GM18858 (cell line): Measurements from ENCODE around the gene CFAP157.
"Not testable (repeated sequence)": the region's sequence is repeated elsewhere in the genome, so short reads cannot be mapped to it uniquely, and the experiment has no call there.

ENCODE experiments used
- ATAC-seq: cut with Tn5 transposase; IDR thresholded peaks from one replicate; pipeline ENCODE4 v1.9.1; 2021; ENCODE audit not compliant: unreplicated experiment

The CFAP157 gene

DNA sequence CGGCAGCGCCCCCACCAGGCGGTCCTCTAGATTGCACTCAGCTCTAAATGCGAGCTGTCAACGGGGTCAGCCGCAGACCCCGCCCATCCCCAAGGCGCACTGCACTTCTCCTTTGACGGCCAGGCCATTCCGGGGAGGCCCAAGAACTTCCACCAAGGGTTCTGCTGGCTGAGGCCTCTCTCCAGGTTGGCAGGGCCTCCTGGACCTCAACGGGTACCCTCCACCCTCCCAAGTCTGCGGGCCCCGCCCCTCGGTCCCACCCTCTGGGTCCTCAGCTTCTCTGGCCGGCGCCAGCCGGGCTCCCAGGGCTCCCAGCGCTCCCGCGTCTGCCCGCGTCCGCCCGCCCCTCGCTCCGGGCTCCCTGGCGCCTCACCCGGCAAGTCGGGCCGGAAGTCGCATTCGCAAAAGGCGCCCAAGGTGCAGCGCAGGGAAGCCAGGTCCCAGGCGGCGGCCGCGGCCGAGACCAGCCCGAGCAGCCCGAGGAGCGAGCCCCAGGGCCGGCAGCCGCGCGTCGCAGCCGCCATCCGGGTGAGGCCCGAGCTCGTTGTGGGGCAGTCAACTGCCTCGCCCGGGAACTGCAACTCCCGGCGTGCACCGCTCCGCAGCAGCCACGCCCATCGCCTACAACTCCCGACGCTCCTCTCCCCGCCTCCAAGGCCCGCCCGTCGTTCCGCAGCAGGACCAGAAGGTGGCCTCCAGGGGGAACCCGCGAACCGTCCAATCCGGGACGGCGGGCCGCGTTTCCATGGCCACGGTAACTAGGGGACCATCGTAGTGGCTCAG is 28.1 kb downstream of the CFAP157 start, which contains the start of gene TOR2A:
TOR2A (minus strand) TSS at position 548 of the 783 bp plus-strand sequence; CDS start at position 524, 24 bp downstream.
- ATAC-seq = peak; percentile 65

DNA sequence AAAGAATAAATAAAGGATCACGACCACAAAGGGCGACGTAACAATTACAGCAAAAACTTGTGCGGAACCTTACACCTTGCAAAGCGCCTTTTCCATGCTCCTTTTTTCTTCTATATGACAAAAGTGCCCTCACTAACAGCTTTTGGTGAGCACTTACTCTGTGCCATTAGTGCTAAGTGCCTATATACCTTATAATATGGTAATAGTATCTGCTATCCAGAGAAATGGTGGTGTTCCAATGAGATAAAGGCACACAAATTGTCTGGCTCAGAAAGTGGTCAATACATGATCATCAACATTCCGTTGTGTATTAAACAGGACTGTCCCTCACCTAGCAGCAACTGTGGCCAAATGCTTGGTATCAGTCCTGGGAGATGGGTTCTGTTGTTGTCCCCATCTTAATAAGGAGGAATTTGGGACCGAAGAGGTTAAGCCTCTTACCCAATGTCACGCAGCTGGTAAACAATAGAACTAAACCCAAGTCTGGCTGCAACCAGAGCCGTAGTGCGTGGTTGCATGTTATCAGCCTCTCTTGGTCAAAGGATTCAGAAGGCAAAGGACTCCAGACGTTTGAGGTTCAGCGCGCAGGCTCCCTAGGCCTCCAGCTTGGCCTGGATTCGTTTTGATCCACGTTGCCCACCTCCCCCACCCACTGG is 28.9 kb downstream of the CFAP157 start:
- no peak for ATAC-seq

DNA sequence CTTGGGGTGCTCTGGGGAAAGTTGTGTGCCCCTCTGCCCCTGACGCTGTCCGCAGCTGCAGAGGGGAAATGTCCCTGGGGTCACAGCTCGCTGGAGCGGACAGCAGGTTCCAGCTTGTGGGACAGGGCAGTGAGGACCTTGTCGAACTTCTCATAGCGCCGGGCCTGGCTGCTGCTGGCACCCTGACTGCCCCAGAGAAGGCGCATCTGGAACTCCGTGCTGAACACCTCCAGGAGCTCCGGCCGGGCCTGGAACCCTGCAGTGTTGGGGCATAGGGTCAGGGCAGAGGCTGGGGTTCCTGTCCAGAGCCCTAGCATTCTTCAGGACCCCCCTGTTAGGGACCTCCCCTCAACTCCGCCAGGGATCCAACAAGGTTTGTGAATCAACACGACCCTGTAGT is 31.9 kb downstream of the CFAP157 start:
- no peak for ATAC-seq

DNA sequence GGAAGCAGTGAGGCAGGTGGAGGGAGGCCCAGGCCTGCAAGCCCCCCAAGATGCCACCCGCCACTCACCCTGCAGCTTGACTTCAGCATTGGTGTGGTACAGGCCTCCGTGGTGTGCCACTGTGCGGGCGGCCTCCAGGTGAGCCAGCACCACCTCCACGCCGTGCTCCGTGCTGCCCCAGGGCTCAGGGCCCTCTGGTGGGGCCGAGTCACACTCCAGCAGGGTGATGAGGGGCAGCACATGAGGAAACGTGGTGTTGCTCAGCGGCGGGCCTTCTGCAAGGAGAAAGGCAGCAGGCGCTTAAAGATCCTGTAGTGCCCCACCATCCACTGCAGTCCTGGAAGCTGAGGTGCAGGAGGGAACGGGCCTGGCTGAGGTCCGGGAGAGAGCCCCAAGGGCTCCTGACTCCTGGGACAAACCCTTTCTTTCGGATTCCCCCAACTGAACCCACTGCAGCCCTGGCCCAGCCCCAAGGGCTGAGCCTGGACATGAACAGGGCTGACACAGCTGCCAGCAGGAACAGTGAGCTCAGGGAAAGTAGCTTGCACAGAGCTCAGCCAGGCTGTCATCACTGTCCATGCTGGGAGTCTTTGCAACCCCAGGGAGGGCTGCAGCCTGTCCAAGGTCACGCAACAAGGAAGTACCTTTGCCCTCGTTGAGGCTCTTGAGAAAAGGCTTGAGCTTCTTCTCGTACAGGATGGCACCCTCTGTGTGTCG is 33.0 kb downstream of the CFAP157 start:
- ATAC-seq = no peak

DNA sequence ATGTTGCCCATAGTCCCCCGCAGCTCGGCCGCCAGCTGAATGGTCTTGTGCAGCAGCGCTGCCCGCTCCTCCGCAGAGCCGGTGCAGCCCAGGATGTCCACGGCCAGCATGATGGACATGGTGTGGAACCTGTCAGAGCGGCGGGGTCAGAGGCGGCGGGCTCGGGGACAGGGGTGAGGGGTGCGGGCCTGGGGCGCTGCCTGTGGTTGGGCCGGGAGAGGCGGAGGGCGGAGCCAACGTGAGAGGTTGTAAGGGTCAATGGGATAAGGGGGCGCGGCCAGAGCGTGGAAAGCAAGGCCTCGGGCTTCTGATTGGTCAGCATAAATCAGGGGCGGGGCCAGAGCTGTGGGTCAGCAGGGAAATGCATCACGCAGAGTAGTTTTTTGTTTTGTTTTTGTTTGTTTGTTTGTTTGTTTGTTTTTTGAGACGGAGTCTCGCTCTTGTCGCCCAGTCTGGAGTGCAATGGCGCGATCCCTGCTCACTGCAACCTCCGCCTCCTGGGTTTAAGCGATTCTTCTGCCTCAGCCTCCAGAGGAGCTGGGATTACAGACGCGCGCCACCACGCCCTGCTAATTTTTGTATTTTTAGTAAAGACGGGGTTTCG is 35.1 kb downstream of the CFAP157 start:
- ATAC-seq = no peak

DNA sequence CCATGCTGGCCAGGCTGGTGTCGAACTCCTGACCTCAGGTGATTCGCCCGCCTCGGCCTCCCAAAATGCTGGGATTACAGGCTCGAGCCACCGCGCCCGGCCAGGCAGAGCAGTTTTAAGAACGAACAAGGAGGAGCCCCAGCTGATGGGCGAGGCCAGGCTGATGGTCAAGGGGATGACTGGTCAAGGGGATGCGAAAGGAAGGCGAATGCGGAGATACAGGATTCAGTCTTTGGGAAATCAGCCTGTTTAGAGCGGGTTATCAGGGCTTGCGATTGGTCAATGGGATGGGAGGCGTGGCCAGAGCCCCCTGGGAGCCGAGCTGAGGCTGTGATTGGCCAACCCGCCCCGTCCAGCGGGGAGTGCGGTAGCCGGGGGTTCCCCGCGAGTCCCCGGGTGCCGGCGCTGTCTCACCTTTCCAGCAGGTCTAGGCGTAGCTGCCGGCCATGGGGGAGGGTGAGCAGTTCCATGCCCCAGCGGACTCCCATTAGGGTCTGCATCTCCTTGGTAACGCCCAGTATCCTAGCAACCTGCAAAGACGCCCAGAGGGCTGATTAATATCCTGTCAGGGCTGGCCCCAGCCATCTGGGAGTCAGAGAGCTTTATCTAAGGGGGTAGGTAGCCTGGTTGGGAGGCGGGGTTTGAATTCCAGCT is 35.8 kb downstream of the CFAP157 start:
- no peak for ATAC-seq

DNA sequence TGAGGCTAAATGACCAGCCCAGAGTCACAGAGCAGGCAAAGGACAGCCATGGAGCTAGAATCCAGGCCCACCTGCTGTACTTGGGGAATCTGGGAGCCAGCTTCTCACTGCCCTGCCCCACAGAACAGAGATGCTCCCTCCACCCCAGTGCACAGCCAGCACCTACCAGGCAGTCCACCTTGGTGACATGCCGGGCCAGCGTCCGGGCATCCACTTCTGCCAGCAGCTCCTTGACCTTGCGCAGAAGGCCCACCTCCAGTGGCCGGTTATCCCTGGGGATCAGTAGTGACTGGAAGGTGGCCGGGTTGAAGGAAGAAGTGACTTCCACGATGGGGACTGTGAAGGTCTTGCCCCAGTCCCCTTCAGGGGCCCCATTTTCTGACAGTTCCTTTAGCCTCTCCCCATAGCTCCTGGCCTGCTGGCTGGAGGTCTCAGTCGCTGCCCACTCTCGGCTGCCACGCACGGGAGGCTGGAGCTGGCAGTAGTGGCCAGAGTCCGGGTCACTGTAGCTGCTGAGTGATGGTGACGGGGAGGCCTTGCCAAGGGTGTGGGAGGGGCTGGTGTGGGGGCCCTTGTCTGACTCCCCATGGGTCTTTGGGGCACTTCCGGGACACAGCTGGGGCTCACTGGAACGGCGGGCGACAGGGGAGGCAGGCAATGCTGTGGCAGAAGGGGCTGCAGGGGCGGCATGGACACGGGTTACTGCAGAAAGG is 37.8 kb downstream of the CFAP157 start:
- no peak for ATAC-seq

DNA sequence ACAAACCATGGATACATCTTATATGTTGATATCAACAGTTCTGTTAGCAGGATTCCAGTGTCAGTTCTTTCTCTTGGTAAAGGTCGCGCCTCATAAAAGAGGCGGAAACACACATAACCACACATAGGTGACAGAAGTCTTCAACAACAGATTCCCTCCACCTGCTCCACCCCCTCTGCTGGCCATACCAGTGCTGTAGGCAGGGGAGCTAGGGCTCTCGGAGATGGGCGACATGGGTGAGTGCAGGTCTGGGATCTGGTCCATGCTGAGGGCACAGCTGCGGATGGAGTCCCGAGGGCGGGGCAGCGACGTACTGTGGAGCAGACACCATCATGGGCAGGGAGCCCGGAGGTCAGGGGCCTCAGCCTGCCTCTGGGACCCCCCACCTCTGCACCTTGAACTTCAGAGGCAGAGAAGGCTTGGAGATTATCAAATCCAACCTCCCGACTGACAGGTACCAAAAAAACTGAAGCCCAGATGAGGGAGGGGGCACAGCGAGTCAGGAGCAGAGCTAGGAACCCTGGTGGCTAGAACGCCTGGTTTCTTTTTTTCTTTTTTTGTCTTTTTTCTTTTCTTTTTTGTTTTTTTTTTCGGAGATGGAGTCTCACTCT is 40.3 kb downstream of the CFAP157 start:
- ATAC-seq = no peak

DNA sequence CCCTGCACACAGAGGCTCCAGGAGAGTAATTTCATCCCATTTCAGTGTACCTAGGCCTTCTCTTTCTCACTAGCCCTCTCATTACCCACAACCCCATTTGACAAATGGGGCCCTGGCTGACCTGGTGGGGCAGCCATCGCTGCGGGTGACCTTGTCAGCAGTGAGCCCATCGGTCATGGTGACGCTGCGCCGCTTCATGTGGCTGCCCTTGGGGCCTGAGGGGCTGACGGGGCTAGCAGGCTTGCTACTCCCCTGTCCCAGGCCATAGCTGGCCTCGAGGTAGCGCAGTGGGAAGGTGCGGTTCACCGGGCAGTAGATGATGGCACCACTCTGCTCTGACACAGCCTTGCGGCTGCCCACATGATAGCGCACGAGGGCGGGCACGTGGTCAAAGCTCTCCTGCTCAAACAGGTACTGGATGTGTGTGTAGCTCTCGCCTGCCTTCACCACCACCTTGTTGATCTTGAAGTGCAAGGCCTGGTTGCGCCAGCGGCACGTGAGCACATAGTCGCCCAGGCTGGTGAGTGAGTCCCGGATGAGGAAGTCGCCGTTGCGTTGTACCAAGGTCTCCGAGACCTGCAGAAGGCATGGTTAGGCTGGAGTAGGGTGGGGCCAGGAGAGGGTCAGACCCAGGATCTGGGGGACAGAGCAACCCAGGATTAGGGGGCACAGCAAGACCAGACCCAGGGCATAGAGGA is 42.5 kb downstream of the CFAP157 start:
- no peak for ATAC-seq

DNA sequence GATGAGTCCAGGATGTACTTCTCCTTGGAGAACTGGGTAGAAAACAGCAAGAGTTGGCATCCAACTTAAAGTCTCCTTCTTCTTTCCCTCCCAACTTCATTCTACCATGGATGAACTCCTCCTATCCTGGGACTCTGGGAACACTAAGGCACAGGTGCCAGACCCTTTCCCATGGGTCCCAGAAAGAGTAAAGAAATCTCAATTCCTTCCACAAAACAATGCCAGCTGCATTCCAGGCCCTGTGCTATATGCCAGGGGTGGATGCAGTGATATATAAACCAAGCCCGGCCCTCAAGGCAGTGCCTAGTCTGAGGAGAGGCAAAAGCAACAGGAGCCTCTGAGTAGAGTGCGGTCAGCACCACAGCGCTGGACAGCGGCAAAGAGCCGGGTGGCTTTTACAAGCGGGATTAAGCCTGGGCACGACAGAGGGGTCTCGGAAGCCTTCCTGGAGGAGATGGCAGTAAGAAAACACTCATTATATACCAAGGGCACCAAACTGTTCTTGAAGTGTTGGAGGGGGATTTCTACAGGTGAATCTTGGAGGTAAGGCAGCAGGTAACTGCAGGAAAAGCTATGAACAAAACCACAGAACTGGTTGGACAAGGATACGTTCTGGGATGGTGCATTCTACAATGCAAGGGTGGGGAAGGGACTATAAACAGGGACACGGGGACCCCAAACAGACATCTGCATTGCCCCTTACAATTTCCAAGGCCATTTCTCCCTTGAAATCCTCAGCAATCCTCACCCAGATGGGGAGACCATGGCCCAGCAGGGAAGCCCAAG is 44.7 kb downstream of the CFAP157 start:
- no peak for ATAC-seq

DNA sequence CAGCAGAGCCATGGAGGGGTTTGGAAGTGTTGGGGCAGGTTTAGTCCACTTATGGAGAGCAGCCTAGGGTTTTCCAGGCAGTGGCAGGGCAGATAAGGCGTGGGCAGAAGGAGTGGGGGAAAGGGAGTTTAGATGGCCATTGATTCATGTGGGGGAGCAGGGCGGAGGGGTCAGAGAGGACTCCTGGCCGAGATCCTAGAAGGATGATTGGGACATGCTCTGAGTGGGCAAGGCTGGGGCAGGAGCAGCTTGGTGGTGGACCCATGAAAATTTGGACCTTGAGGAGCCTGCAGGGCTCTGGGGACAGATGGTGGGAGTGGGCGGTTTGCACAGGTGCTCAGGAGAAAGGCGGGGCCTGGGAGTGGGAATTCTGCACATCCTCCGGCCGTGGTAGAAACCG is 46.4 kb downstream of the CFAP157 start:
- no peak for ATAC-seq

DNA sequence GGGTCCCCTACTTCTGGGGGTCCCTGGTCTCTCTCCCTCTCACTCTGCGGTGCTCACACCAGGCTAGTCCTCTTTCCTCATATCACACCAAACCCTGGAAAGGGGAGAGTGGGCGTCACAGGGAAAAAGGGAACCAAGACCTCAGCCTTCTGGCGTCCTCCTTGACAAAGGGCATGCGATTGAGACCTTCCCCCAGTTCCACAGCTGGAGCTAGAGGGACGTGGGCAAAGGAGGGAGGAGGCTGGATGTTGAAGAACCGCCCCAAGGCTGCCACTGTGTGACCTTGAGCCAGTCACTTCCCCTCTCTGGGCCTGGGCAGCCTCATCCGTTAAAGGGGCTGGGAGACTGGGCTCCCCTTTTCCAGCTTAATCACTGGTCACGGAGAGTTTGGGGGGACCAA is 46.8 kb downstream of the CFAP157 start:
- no peak for ATAC-seq

DNA sequence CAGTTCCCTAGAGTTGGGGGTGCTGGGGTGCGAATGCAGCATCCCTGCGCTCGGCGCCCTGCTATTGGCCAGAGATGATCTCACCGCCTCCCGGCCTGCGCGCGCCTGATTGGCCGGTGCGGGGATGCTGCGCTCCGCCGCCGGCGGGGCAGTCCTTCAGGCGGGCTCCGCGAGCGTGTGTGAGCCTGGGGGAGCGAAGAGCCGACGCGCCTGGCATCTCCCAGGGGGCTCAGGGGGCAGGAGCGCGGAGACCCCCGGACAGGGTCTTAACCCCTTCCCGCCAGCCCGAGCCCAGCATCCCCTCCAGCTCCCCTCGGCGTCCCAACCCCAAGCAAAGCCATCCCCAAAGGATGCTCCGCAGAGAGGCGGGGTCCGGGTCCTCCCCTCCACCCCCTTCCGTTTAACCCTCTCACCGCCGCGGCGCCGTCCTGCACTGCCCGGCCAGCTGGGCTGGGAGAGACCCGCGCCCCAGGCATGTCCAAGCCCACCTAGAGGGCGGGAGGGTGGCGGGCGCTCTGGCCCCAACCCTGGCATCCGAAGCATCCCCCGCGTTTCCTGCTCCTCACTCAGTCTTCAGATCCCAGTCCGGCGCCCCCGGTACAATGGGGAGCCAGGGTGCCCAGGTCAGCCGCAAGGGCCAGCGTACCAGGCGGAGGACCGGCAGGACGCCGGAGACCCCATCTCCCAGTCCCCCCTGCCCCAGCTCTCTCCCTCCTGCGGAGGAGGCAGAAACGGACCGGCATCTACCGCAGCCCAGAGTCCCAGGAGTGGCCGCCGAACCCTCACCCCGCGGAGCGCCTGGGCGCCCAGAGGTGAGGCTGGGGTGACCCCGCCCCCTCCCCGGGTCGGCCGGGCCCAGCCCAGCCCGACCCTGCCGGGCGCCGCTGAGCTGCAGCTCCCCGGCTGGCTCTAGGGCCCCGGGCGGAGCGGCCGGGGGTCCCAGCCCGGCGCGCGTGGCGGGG is 47.6 kb downstream of the CFAP157 start:
- ATAC-seq = no peak

DNA sequence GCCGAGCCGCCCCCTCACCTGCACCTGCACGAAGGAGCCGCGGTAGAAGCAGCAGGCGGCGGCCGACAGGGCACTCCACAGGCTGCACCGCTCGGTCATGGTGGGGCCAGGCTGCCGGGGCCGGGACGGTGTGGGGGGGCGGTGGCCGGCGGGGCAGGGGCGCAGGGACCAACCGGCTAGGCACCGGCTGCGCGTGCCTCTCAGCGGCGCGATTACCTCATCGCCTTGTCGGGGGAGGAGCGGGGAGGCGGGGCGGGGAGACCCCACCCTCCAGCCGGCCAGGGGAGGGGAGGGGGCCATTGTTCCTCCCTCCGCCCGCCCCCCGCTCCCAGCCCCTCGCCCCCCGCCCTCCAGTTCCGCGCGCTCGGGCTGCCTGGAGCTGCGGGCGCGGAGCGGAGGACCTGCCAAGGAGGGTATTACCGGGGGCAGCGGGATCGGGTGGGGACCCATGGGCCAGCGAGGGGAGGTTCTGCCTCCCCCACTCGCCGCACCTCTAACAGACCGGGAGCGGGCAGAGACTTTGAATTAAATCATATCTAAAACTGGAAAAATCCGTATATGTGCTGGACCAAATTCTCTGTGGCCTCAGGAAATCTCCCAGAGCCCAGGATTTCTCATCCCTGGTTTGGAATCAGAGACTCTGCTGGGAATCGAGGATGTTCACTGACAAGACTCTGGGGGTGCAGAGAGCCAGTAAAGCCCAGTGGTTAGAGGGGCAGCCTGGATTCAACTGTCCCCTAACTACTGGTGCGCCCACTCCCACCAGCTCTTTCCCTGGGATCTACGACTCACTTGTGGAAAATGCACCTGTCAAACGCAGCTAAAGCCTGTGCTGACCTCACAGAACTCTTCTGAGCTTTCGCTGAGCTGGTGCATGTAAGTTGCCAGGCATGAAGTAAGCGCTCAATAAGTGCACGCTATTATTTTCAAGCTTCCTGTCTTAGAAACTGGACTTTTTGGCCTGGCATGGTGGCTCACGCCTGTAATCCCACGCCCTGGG is 48.6 kb downstream of the CFAP157 start:
- no peak for ATAC-seq

DNA sequence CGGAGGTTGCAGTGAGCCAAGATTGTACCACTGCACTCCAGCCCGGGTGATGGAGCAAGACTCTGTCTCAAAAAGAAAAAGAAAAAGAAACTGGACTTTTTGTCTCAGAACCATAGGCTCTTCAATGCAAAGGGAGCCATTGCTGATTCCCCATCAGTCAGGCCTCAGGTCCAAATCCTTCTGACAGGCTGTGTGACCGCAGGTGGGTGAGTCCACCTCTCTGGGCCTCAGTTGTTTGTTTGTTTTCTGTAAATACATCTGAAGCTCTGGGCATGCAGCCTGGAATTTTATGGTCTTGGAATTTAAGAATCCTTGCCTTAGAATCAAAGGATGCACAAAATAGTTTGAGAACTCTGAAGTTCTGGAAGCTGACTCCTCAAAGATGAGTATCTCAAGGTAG is 49.4 kb downstream of the CFAP157 start:
- no peak for ATAC-seq

DNA sequence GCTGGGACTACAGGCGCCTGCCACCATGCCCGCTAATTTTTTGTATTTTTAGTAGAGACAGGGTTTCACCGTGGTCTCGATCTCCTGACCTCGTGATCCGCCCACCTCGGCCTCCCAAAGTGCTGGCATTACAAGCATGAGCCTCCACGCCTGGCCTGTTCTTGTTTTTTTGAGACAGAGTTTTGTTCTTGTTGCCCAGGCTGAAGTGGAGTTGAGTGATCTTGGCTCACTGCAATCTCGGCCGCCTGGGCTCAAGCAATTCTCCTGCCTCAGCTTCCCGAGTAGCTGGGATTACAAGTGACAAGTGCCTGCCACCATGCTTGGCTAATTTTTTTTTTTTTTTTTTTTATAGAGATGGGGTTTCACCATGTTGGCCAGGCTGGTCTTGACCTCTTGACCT is 50.0 kb downstream of the CFAP157 start:
- ATAC-seq = not testable (repeated sequence)
